ENCODE results near the gene TAB3.

- no peak for TF ChIP-seq POLR2A (IDR thresholded peaks at IDR 0.05)
- TF ChIP-seq CTCF (IDR thresholded peaks at IDR 0.05): no peak
Measured at GRCh38 chrX:30870572-30870971, 18.5 kb downstream of the TAB3 start.

Data from adrenal gland (tissue), 5 donors.